Astrocyte (in vitro differentiated cells and primary cell): ENCODE measurements around the gene CASP5. TPM values are rescaled to one million over a fixed set of nuclear protein-coding genes. Genes with fewer than 3 reads are reported as not detected.

Experiments
- DNase-seq: peaks from one replicate; pipeline ENCODE4 v3.0.0-alpha.2; 2010; ENCODE audit warnings: low read depth
- FAIRE-seq: peaks from 2 replicates; lab custom pipeline; 2011; peaks lifted over from hg19 to GRCh38; lab: Jason Lieb, UNC
- H2AFZ ChIP-seq: 2 replicates; pipeline ENCODE4 v1.6.0; 2012; ENCODE audit warnings: low read depth, low read length, inconsistent platforms
- H3K27ac ChIP-seq: 2 replicates; pipeline ENCODE4 v1.5.1; 2011; ENCODE audit warnings: low read depth, low read length, inconsistent platforms
- H3K27me3 ChIP-seq: 2 replicates; pipeline ENCODE4 v1.6.0; 2011; ENCODE audit warnings: low read length, inconsistent platforms; ENCODE audit not compliant: insufficient read depth
- H3K36me3 ChIP-seq: 2 replicates; pipeline ENCODE4 v1.5.1; 2011; ENCODE audit warnings: low read length, inconsistent platforms; ENCODE audit not compliant: insufficient read depth
- H3K4me1 ChIP-seq: 2 replicates; pipeline ENCODE4 v1.5.1; 2011; ENCODE audit warnings: low read length, inconsistent platforms; ENCODE audit not compliant: insufficient read depth
- H3K4me2 ChIP-seq: 2 replicates; pipeline ENCODE4 v1.6.0; 2012; ENCODE audit warnings: low read length, inconsistent platforms
- H3K4me3 ChIP-seq: 2 replicates; pipeline ENCODE4 v1.5.1; 2011; ENCODE audit warnings: low read depth, mild to moderate bottlenecking, low read length, inconsistent platforms; ENCODE audit not compliant: insufficient read depth
- H3K79me2 ChIP-seq: 2 replicates; pipeline ENCODE4 v1.6.0; 2012; ENCODE audit warnings: mild to moderate bottlenecking, low read length, inconsistent platforms; ENCODE audit not compliant: insufficient read depth
- H3K9ac ChIP-seq: 2 replicates; pipeline ENCODE4 v1.6.0; 2012; ENCODE audit warnings: mild to moderate bottlenecking, low read length, inconsistent platforms
- H3K9me3 ChIP-seq: 2 replicates; pipeline ENCODE4 v1.5.1; 2012; ENCODE audit warnings: low read depth, mild to moderate bottlenecking, low read length, inconsistent platforms; ENCODE audit not compliant: insufficient read depth
- H4K20me1 ChIP-seq: 2 replicates; pipeline ENCODE4 v1.6.0; 2012; ENCODE audit warnings: low read length, inconsistent platforms; ENCODE audit not compliant: insufficient read depth
- H3K27ac Mint-ChIP-seq: one replicate; pipeline ENCODE4 v1.8.0; 2021; ENCODE audit warnings: mild to moderate bottlenecking, mixed read lengths; ENCODE audit not compliant: unreplicated experiment
- H3K27me3 Mint-ChIP-seq: one replicate; pipeline ENCODE4 v1.8.0; 2021; ENCODE audit warnings: low read depth, mixed read lengths; ENCODE audit not compliant: unreplicated experiment
- H3K36me3 Mint-ChIP-seq: one replicate; pipeline ENCODE4 v1.8.0; 2021; ENCODE audit warnings: low read depth, mixed read lengths; ENCODE audit not compliant: unreplicated experiment
- H3K4me1 Mint-ChIP-seq: one replicate; pipeline ENCODE4 v1.8.0; 2021; ENCODE audit warnings: low read depth, mixed read lengths; ENCODE audit not compliant: unreplicated experiment
- H3K4me3 Mint-ChIP-seq: one replicate; pipeline ENCODE4 v1.8.0; 2021; ENCODE audit warnings: mild to moderate bottlenecking, moderate library complexity, mixed read lengths; ENCODE audit not compliant: unreplicated experiment
- H3K9me3 Mint-ChIP-seq: one replicate; pipeline ENCODE4 v1.8.0; 2021; ENCODE audit warnings: mild to moderate bottlenecking, mixed read lengths; ENCODE audit not compliant: unreplicated experiment
- EZH2 ChIP-seq: IDR thresholded peaks from 2 replicates; pipeline ENCODE4 v1.6.1; 2012; ENCODE audit warnings: mild to moderate bottlenecking, low read length, inconsistent platforms; ENCODE audit not compliant: insufficient read depth
- total RNA-seq: library from RNA; stranded (reverse); gene quantifications from 2 replicates; pipeline ENCODE4 v1.2.1, GENCODE V29; 2021
- TF ChIP-seq, protein P1 (sequence below): IDR thresholded peaks from 2 replicates; pipeline ENCODE4 v1.5.1; 2011; ENCODE audit warnings: low read depth, mild to moderate bottlenecking, inconsistent platforms, low read length, moderate library complexity; ENCODE audit not compliant: insufficient read depth

The CASP5 gene
- total RNA-seq, 1 donor from 2014 or later: not detected

DNA sequence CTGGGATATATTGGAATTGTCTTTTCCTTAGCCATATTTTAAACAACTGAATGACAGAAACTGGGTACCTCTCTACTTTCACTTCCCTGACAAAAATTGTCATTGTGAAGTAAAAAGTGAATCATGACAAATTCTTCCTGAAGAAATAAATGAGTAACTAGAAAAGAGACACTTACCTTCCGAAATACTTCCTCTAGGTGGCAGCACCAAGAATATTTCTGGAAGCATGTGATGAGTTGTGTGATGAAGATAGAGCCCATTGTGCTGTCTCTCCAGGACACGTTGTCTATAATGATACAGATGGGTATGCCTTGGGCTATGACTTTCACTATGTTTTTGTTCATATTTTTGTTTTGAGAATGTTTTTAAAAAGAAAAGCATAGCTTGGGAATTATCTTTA is 76.1 kb downstream of the CASP5 start:
- H3K27ac ChIP-seq: no peak overlapping the region
- no peaks in the 10 kb centered on the region for H3K27me3 ChIP-seq
- no peaks in the 10 kb centered on the region for H3K4me1 ChIP-seq
- no peaks in the 10 kb centered on the region for H3K36me3 Mint-ChIP-seq
- H2AFZ ChIP-seq: no peak overlapping the region
- H3K4me3 ChIP-seq: no peak overlapping the region
- TF ChIP-seq, protein P1, sequence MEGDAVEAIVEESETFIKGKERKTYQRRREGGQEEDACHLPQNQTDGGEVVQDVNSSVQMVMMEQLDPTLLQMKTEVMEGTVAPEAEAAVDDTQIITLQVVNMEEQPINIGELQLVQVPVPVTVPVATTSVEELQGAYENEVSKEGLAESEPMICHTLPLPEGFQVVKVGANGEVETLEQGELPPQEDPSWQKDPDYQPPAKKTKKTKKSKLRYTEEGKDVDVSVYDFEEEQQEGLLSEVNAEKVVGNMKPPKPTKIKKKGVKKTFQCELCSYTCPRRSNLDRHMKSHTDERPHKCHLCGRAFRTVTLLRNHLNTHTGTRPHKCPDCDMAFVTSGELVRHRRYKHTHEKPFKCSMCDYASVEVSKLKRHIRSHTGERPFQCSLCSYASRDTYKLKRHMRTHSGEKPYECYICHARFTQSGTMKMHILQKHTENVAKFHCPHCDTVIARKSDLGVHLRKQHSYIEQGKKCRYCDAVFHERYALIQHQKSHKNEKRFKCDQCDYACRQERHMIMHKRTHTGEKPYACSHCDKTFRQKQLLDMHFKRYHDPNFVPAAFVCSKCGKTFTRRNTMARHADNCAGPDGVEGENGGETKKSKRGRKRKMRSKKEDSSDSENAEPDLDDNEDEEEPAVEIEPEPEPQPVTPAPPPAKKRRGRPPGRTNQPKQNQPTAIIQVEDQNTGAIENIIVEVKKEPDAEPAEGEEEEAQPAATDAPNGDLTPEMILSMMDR: peak; percentile 44
- TF ChIP-seq EZH2: no peak
- no peak overlapping the region for H3K4me3 Mint-ChIP-seq
- DNase-seq: peak; percentile 19
- H3K79me2 ChIP-seq: no peaks in the 10 kb centered on the region
- H3K9ac ChIP-seq: no peak overlapping the region
- H3K9me3 Mint-ChIP-seq: no peaks in the 10 kb centered on the region
- H3K27ac Mint-ChIP-seq: no peak overlapping the region
- H3K4me2 ChIP-seq: no peak overlapping the region
- H3K36me3 ChIP-seq: no peaks in the 10 kb centered on the region
- H3K4me1 Mint-ChIP-seq: no peaks in the 10 kb centered on the region
- H3K9me3 ChIP-seq: no peaks in the 10 kb centered on the region
- H4K20me1 ChIP-seq: no peaks in the 10 kb centered on the region
- peak; percentile 13 for FAIRE-seq
- H3K27me3 Mint-ChIP-seq: no peaks in the 10 kb centered on the region

Other genes starting within 250 kb of the CASP5 start
- not detected in 2 replicates for gene CASP12, start 124.7 kb downstream of the CASP5 start, total RNA-seq
- gene CASP4, start 54.6 kb downstream of the CASP5 start, total RNA-seq: 0.62 and 0.86 TPM in 2 replicates
- gene CASP1, start 12.0 kb upstream of the CASP5 start, total RNA-seq: 1.6 and 1.9 TPM in 2 replicates
- gene CARD16, start 22.2 kb upstream of the CASP5 start, total RNA-seq: 1.6 and 2.0 TPM in 2 replicates
- not detected in 2 replicates for gene CARD18, start 116.6 kb upstream of the CASP5 start, total RNA-seq